ENCODE data around the gene SLCO3A1. TPM values are rescaled to one million over a fixed set of nuclear protein-coding genes. Genes with fewer than 3 reads are reported as not detected.

Gene SLCO3A1
- total RNA-seq, 2 experiments from 2014 or later, result 29.5 to 30.4 TPM

GRCh38 chr15:91927585-91927984, 74.1 kb downstream of the SLCO3A1 start:
- no peak for DNase-seq
- Mint-ChIP-seq H3K27ac (no peak overlapping the region), H3K4me3 (no peak overlapping the region), H3K9me3 (no peaks in the 10 kb centered on the region), H3K36me3 (ENCODE audit: low read depth) (no peaks in the 10 kb centered on the region), H3K27me3 (no peaks in the 10 kb centered on the region), H3K4me1 (ENCODE audit: low read depth) (peaks cover 69% of the 10 kb centered on the region)
- ChIA-PET CTCF (interaction anchor here (1.1 kb wide), 1 partner anchor 14 kb away, joined by 3 read pairs; no protein-coding TSS in a partner anchor), POLR2A (no interaction called here)
- Histone ChIP-seq H3K9me3 (ENCODE audit: control insufficient read depth in 1 of 2, insufficient read depth in 1 of 2, low read length in 2 of 2) (no peaks in the 10 kb centered on the region), H3K27me3 (ENCODE audit: control insufficient read depth in 1 of 2, insufficient read depth in 2 of 2, low read length in 2 of 2) (no peaks in the 10 kb centered on the region), H3K36me3 (ENCODE audit: insufficient read depth, low read length) (no peaks in the 10 kb centered on the region), H3K4me1 (ENCODE audit: insufficient read depth, low read length) (peaks cover 15% of the 10 kb centered on the region), H3K4me3 (ENCODE audit: low read length) (no peak overlapping the region), H3K27ac (ENCODE audit: low read depth in 1 of 2, low read length in 2 of 2) (no peak overlapping the region)
- intact Hi-C loops (cut with DNase I, micrococcal nuclease), result loop anchor here in 1 of 2 experiments (5.0 kb wide), 1 partner anchor 70 kb away; no protein-coding TSS in a partner anchor
- TF ChIP-seq CTCF (IDR thresholded peaks at IDR 0.05), result no peak
- no peak for ATAC-seq (ENCODE audit: poor library complexity)

GRCh38 chr15:91928675-91929074, 75.2 kb downstream of the SLCO3A1 start:
- peaks cover 15% of the 10 kb centered on the region for H3K4me1 ChIP-seq (ENCODE audit: insufficient read depth, low read length)
- intact Hi-C loops (cut with DNase I, micrococcal nuclease), result loop anchor here in 1 of 2 experiments (5.0 kb wide), 1 partner anchor 71 kb away; no protein-coding TSS in a partner anchor
- ChIA-PET POLR2A (no interaction called here), CTCF (interaction anchor here (1.1 kb wide), 1 partner anchor 13 kb away, joined by 3 read pairs; no protein-coding TSS in a partner anchor)
- no peaks in the 10 kb centered on the region for H3K36me3 Mint-ChIP-seq (ENCODE audit: low read depth)
- no peak overlapping the region for H3K4me3 ChIP-seq (ENCODE audit: low read length)
- no peaks in the 10 kb centered on the region for H3K9me3 Mint-ChIP-seq
- no peaks in the 10 kb centered on the region for H3K36me3 ChIP-seq (ENCODE audit: insufficient read depth, low read length)
- H3K27ac ChIP-seq (ENCODE audit: low read depth in 1 of 2, low read length in 2 of 2), result no peak overlapping the region
- H3K4me1 Mint-ChIP-seq (ENCODE audit: low read depth), result peaks cover 63% of the 10 kb centered on the region
- no peaks in the 10 kb centered on the region for H3K27me3 ChIP-seq (ENCODE audit: control insufficient read depth in 1 of 2, insufficient read depth in 2 of 2, low read length in 2 of 2)
- H3K27me3 Mint-ChIP-seq, result no peaks in the 10 kb centered on the region
- ATAC-seq (ENCODE audit: poor library complexity), result no peak
- H3K4me3 Mint-ChIP-seq, result no peak overlapping the region
- no peak for DNase-seq
- H3K9me3 ChIP-seq (ENCODE audit: control insufficient read depth in 1 of 2, insufficient read depth in 1 of 2, low read length in 2 of 2), result no peaks in the 10 kb centered on the region
- H3K27ac Mint-ChIP-seq, result no peak overlapping the region
- no peak for TF ChIP-seq CTCF (IDR thresholded peaks at IDR 0.05)

- H3K27me3 ChIP-seq (ENCODE audit: control insufficient read depth in 1 of 2, insufficient read depth in 2 of 2, low read length in 2 of 2), result no peaks in the 10 kb centered on the region
- H3K9me3 ChIP-seq (ENCODE audit: control insufficient read depth in 1 of 2, insufficient read depth in 1 of 2, low read length in 2 of 2), result no peaks in the 10 kb centered on the region
- TF ChIP-seq CTCF (IDR thresholded peaks at IDR 0.05), result no peak
- no peak overlapping the region for H3K27ac Mint-ChIP-seq
- DNase-seq (no peak), ATAC-seq (ENCODE audit: poor library complexity) (no peak)
- H3K4me3 Mint-ChIP-seq, result no peak overlapping the region
- no peak overlapping the region for H3K27ac ChIP-seq (ENCODE audit: low read depth in 1 of 2, low read length in 2 of 2)
- CTCF ChIA-PET, result no interaction called here
- H3K4me3 ChIP-seq (ENCODE audit: low read length), result no peak overlapping the region
- POLR2A ChIA-PET, result no interaction called here
- no peaks in the 10 kb centered on the region for H3K9me3 Mint-ChIP-seq
- no peaks in the 10 kb centered on the region for H3K27me3 Mint-ChIP-seq
- intact Hi-C loops (cut with DNase I, micrococcal nuclease), result loop anchor here in 1 of 2 experiments (5.0 kb wide), 1 partner anchor 72 kb away; no protein-coding TSS in a partner anchor
- no peaks in the 10 kb centered on the region for H3K36me3 Mint-ChIP-seq (ENCODE audit: low read depth)
- H3K36me3 ChIP-seq (ENCODE audit: insufficient read depth, low read length), result no peaks in the 10 kb centered on the region
- H3K4me1 ChIP-seq (ENCODE audit: insufficient read depth, low read length), result peaks cover 11% of the 10 kb centered on the region
- H3K4me1 Mint-ChIP-seq (ENCODE audit: low read depth), result peaks cover 60% of the 10 kb centered on the region
These were observed 76.0 kb downstream of the SLCO3A1 start for GRCh38 chr15:91929509-91929908.

Measured in CD4-positive, alpha-beta T cell (primary cell).